ENCODE results near the gene PTBP2. TPM values are rescaled to one million over a fixed set of nuclear protein-coding genes. Genes with fewer than 3 reads are reported as not detected.

Gene PTBP2
- total and polyA plus RNA-seq, 8 donors, result 4.1 to 16.1 (median 8.4) TPM

DNA sequence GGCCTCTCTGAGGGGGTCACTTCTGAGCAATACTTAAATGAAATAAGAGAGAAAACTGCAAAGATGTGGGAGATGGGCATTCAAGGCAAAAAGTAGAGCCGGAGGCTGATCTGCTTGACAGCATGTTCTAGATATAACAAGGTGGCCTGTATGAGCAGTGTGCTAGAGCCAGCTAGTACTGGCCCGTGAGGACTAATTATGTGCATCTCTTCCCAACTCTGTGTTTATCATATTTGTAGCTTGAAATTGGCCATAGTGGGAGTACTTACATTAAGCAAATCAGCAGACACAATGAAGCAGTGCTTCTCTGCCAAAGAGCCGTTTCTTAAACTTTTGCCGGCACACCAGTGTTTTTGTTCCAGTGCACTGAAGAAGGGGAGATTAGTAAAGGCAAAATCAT, 13.1 kb upstream of the PTBP2 start:
- no peak for ATAC-seq
- TF ChIP-seq, protein P1, sequence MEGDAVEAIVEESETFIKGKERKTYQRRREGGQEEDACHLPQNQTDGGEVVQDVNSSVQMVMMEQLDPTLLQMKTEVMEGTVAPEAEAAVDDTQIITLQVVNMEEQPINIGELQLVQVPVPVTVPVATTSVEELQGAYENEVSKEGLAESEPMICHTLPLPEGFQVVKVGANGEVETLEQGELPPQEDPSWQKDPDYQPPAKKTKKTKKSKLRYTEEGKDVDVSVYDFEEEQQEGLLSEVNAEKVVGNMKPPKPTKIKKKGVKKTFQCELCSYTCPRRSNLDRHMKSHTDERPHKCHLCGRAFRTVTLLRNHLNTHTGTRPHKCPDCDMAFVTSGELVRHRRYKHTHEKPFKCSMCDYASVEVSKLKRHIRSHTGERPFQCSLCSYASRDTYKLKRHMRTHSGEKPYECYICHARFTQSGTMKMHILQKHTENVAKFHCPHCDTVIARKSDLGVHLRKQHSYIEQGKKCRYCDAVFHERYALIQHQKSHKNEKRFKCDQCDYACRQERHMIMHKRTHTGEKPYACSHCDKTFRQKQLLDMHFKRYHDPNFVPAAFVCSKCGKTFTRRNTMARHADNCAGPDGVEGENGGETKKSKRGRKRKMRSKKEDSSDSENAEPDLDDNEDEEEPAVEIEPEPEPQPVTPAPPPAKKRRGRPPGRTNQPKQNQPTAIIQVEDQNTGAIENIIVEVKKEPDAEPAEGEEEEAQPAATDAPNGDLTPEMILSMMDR (IDR thresholded peaks at IDR 0.05), result no peak
- FAIRE-seq, result no peak
- Histone ChIP-seq H3K9me3 (no peaks in the 10 kb centered on the region), H3K4me1 (no peaks in the 10 kb centered on the region), H3K27ac (no peak overlapping the region), H3K36me3 (no peaks in the 10 kb centered on the region), H3K27me3 (no peaks in the 10 kb centered on the region), H3K4me3 (no peak overlapping the region)
- 81 to 87% methylated on average over 4 of the region's 4 CpGs for WGBS, 2 donors
- DNase-seq, result no peak
- intact Hi-C loops (cut with DNase I), result no loop called here

DNA sequence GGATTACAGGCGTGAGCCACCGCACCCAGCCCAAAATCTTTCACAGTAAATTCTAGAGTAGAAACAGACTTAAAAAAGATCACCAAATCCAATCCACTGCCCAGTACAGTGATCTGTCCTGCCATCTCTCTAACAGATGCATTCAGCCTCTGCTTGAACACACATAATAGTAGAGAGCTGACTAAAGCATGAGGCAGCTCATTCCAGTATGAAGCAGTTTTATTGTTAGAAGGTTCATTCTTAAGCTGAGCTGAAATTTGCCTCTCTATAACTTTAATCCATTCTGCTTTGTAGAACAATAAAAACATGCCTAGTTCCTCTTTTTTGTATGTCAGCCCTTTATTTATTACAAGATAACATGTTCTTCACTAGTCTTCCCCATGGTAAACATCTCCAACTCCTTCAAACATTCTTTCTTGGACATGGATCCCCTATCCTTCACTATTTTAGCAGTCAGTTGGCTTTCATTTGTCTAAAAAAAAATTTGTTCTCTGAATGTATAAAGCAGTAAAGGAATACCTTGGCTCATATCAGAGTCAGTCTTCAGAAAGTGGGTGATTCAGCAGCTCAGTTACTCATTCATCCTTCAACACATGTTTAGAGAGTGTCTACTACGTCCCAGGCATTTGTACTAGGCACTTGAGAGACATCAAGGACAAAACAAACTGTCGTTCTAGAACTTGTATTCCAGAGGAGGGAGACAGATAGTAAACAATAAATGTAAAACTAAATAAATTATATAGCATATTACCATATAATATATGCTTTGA, 10.7 kb upstream of the PTBP2 start:
- intact Hi-C loops (cut with DNase I), result no loop called here
- TF ChIP-seq, protein P1 (IDR thresholded peaks at IDR 0.05), result no peak
- no peak for FAIRE-seq
- ATAC-seq, result no peak
- Histone ChIP-seq H3K4me3 (no peak overlapping the region), H3K9me3 (no peaks in the 10 kb centered on the region), H3K36me3 (no peaks in the 10 kb centered on the region), H3K27me3 (no peaks in the 10 kb centered on the region), H3K4me1 (no peaks in the 10 kb centered on the region), H3K27ac (no peak overlapping the region)
- DNase-seq, result no peak
- WGBS, 2 donors, result 64 to 73% methylated on average over 4 of the region's 4 CpGs

DNA sequence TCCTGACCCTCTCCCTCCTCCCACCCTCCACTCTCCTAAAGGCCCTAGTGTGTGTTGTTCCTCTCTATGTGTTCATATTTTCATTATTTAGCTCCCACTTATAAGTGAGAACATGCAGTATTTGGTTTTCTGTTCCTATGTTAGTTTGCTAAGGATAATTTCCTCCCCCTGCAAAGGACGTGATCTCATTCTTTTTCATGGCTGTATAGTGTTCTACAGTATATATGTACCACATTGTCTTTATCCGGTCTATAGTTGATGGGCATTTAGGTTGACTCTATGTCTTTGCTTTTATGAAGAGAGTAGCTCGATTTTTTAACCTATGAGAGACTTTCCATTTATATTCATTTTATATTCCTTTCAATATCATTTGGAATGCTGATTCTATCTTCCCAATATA, 7.9 kb upstream of the PTBP2 start:
- H3K27me3 ChIP-seq, result no peaks in the 10 kb centered on the region
- no peaks in the 10 kb centered on the region for H3K4me1 ChIP-seq
- intact Hi-C loops (cut with DNase I), result no loop called here
- no peak for ATAC-seq
- no peak overlapping the region for H3K27ac ChIP-seq
- TF ChIP-seq, protein P1 (IDR thresholded peaks at IDR 0.05), result no peak
- FAIRE-seq, result no peak
- WGBS, 2 donors, result 63 to 81% methylated on average over 3 of the region's 3 CpGs
- no peak overlapping the region for H3K4me3 ChIP-seq
- DNase-seq, result no peak
- no peaks in the 10 kb centered on the region for H3K9me3 ChIP-seq
- H3K36me3 ChIP-seq, result no peaks in the 10 kb centered on the region

DNA sequence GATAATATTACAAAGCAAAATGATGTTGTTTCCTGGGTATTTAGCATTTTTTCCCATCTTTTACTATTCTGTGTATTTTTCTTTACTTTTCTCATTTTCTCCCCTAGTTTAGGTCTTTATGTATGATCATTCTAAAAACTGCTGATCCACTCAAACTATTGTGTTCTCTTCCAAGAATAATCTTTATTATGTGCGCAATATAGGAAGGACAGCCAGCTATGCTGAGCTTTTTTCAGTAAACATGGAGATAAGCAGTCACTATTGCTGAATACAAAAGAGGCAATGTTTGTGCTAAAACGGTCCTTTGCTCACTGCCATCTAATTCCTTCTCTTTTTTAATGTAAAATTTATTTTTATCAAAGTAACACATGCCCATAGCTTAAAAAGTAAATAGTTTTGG, 6.7 kb upstream of the PTBP2 start:
- WGBS, 2 donors, result 49 to 63% methylated on average over 2 of the region's 2 CpGs
- no peak for ATAC-seq
- no peaks in the 10 kb centered on the region for H3K27me3 ChIP-seq
- no peak overlapping the region for H3K27ac ChIP-seq
- FAIRE-seq, result no peak
- no peaks in the 10 kb centered on the region for H3K9me3 ChIP-seq
- H3K36me3 ChIP-seq, result no peaks in the 10 kb centered on the region
- no peaks in the 10 kb centered on the region for H3K4me1 ChIP-seq
- intact Hi-C loops (cut with DNase I), result no loop called here
- H3K4me3 ChIP-seq, result no peak overlapping the region
- TF ChIP-seq, protein P1 (IDR thresholded peaks at IDR 0.05), result no peak
- no peak for DNase-seq

DNA sequence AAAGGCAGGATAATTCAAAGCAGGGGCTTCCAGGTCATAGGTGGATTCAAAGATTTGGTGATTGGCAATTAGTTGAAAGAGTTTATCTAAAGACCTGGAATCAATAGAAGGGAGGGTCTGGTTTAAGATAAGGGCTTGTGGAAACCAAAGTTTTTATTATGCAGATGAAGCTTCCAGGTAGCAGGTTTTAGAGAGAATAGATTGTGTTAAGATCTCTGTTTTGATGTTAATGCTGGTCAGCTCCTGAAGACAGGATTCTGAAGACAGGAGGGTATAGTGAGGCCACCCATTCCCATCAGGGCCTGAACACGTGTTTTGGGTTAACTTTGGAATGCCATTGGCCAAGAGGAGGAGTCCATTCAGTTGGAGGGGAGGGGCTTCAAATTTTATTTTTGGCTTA, 6.1 kb upstream of the PTBP2 start:
- no peak for FAIRE-seq
- WGBS, 2 donors, result 40 to 48% methylated on average over 1 of the region's 1 CpG

More for the DNA sequence above, 6.1 kb upstream of the PTBP2 start:
- H3K4me1 ChIP-seq, result no peaks in the 10 kb centered on the region
- no peaks in the 10 kb centered on the region for H3K27me3 ChIP-seq
- H3K36me3 ChIP-seq, result no peaks in the 10 kb centered on the region
- H3K4me3 ChIP-seq, result no peak overlapping the region
- no peak overlapping the region for H3K27ac ChIP-seq
- no peaks in the 10 kb centered on the region for H3K9me3 ChIP-seq
- ATAC-seq, result no peak
- TF ChIP-seq, protein P1 (IDR thresholded peaks at IDR 0.05), result no peak
- DNase-seq, result no peak
- intact Hi-C loops (cut with DNase I), result no loop called here

Measured in pancreas (tissue), 10 donors.